Vagina (tissue), 2 donors: ENCODE measurements around the gene TBCB. TPM values are rescaled to one million over a fixed set of nuclear protein-coding genes. Genes with fewer than 3 reads are reported as not detected.

Experiments used
- DNase-seq, 2 donors: peaks; one replicate each; pipeline ENCODE4 v3.0.0-alpha.2; 2017; ENCODE audit errors: extremely low spot score in 2 of 2
- H3K27ac ChIP-seq: fragments of 200-600 bp; sonication (generic); one replicate; pipeline ENCODE4 v1.5.1; 2019
- H3K27me3 ChIP-seq: fragments of 200-600 bp; sonication (generic); one replicate; pipeline ENCODE4 v1.5.1; 2019
- H3K36me3 ChIP-seq, 2 donors: fragments of 200-600 bp; sonication (generic); one replicate each; pipeline ENCODE4 v1.5.1; 2017 to 2019
- H3K4me1 ChIP-seq: fragments of 200-600 bp; sonication (generic); one replicate; pipeline ENCODE4 v1.5.1; 2019
- H3K4me3 ChIP-seq, 2 donors: fragments of 200-600 bp; sonication (generic); 1 replicate in 1 of 2; 2 replicates in 1 of 2; pipeline ENCODE4 v1.5.1; 2016 to 2019
- H3K9me3 ChIP-seq: fragments of 200-600 bp; sonication (generic); one replicate; pipeline ENCODE4 v1.5.1; 2019
- POLR2A ChIP-seq, 2 donors: fragments of 450-650 bp; IDR thresholded peaks; one replicate each; pipeline ENCODE4 v1.6.1; 2017; ENCODE audit warnings: antibody characterized with exemption in 2 of 2, mild to moderate bottlenecking in 2 of 2, moderate library complexity in 2 of 2
- POLR2AphosphoS5 ChIP-seq, 2 donors: sonication (generic); formaldehyde crosslinking; IDR thresholded peaks; one replicate each; pipeline ENCODE4 v1.9.0; 2017; ENCODE audit warnings: antibody characterized with exemption in 2 of 2, mild to moderate bottlenecking in 2 of 2, low read depth in 1 of 2; ENCODE audit not compliant: insufficient read depth in 1 of 2
- intact Hi-C: fragments of 100-400 bp; cut with DNase I; formaldehyde crosslinking; loops from one replicate; pipeline ENCODE4 v1.15.1; 2023
- total RNA-seq: library from RNA; depleted of rRNA; stranded (reverse); fragments of >200 nt; gene quantifications from one replicate; pipeline ENCODE4 v1.2.3, GENCODE V29; 2016
- TF ChIP-seq, protein P1 (sequence below), 3 experiments: fragments of 450-650 bp in 2 of 3; fragments of 200-600 bp in 1 of 3; sonication (generic) in 1 of 3; IDR thresholded peaks; one replicate each; pipeline ENCODE4 v1.5.1; 2017 to 2019; ENCODE audit warnings: antibody characterized with exemption in 3 of 3, mild to moderate bottlenecking in 2 of 3, moderate library complexity in 2 of 3

Gene TBCB
- total RNA-seq, 1 donor from 2014 or later: 105 TPM

DNA sequence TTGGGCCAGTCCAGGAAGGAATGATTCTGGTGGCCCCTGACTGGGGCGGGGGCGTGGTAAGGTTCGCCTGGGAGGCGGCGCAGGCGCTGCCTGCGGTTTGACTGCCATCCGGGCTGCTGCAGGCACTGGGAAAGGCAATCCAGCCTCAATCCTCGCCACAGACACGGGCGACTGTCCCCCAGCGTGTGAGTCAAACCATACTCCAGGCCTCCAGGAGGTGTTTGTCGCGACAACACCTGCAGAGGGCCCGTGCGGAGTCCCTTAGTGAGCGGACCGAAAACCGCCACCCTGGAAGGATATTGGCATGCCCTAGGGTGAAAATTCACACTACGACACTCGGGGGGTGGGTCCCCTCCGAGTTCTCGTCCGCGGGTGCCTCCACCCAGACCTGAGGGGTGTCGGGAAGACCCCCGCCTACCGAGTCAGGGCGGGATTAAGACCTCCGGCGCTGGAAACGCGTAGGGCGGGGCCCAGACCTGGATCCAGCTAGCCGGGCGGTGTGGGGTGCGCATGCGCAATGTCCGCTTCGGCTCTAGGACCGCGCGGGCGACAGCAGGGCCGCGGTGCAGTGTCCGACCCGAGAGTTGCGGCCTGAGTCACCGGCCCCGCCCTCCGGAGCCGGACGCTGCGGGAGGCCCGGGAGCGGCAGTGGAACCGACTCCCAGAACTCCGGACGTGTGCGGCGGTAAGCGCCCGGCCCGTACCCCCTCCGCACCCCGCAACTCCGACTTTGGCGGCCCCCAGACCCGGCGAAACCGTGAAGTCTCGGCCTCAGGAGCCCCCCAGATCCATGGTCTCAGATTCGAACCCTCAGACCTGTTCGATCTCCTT, 24.4 kb downstream of the TBCB start, which contains the start of gene CAPNS1:
CAPNS1 (plus strand) TSS at position 594 of the 831 bp plus-strand sequence. CDS start 946 bp downstream, outside the sequence.
- Histone ChIP-seq H3K9me3 (no peaks in the 10 kb centered on the region), H3K4me3 (peak within 1 kb of the TSS; percentile 82 to 88), H3K27ac (peak within 1 kb of the TSS; percentile 98), H3K36me3 (peaks cover 0 to 21% of the 10 kb centered on the region in 2 donors), H3K27me3 (no peaks in the 10 kb centered on the region), H3K4me1 (peaks cover 34% of the 10 kb centered on the region)
- DNase-seq: peak in 1 of 2 donors; percentile 94
- TF ChIP-seq POLR2A (IDR thresholded peaks at IDR 0.05) (peak; percentile 60 to 96), POLR2AphosphoS5 (IDR thresholded peaks at IDR 0.05; ENCODE audit: insufficient read depth in 1 of 2, low read depth in 1 of 2) (peak; percentile 91 to 98)
- TF ChIP-seq, protein P1, sequence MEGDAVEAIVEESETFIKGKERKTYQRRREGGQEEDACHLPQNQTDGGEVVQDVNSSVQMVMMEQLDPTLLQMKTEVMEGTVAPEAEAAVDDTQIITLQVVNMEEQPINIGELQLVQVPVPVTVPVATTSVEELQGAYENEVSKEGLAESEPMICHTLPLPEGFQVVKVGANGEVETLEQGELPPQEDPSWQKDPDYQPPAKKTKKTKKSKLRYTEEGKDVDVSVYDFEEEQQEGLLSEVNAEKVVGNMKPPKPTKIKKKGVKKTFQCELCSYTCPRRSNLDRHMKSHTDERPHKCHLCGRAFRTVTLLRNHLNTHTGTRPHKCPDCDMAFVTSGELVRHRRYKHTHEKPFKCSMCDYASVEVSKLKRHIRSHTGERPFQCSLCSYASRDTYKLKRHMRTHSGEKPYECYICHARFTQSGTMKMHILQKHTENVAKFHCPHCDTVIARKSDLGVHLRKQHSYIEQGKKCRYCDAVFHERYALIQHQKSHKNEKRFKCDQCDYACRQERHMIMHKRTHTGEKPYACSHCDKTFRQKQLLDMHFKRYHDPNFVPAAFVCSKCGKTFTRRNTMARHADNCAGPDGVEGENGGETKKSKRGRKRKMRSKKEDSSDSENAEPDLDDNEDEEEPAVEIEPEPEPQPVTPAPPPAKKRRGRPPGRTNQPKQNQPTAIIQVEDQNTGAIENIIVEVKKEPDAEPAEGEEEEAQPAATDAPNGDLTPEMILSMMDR (IDR thresholded peaks at IDR 0.05): peak in 1 of 3 experiments; percentile 18
- intact Hi-C loops: loop anchor here (10.0 kb wide), 1 partner anchor 1465 kb away; the partner anchor contains the start of genes SCGB2B2 and ZNF302

GRCh38 chr19:36140304-36141038, 25.2 kb downstream of the TBCB start:
- DNase-seq: no peak
- peaks cover 34% of the 10 kb centered on the region for H3K4me1 ChIP-seq
- intact Hi-C loops: loop anchor here (10.0 kb wide), 1 partner anchor 1466 kb away; the partner anchor contains the start of genes SCGB2B2 and ZNF302
- no peaks in the 10 kb centered on the region for H3K9me3 ChIP-seq
- H3K27ac ChIP-seq: peak overlapping the region; percentile 98
- H3K4me3 ChIP-seq: peak overlapping the region; percentile 82 to 88
- H3K36me3 ChIP-seq: peaks cover 0 to 28% of the 10 kb centered on the region in 2 donors
- TF ChIP-seq, protein P1 (IDR thresholded peaks at IDR 0.05): no peak
- TF ChIP-seq POLR2AphosphoS5 (IDR thresholded peaks at IDR 0.05; ENCODE audit: insufficient read depth in 1 of 2, low read depth in 1 of 2) (peak in 1 of 2 donors; percentile 12), POLR2A (IDR thresholded peaks at IDR 0.05) (no peak)
- H3K27me3 ChIP-seq: no peaks in the 10 kb centered on the region

- H3K9me3 ChIP-seq: no peaks in the 10 kb centered on the region
- no peaks in the 10 kb centered on the region for H3K27me3 ChIP-seq
- H3K4me3 ChIP-seq: peak overlapping the region; percentile 82 to 88
- H3K36me3 ChIP-seq: peaks cover 0 to 36% of the 10 kb centered on the region in 2 donors
- DNase-seq: peak in 1 of 2 donors; percentile 94
- peaks cover 34% of the 10 kb centered on the region for H3K4me1 ChIP-seq
- TF ChIP-seq POLR2A (IDR thresholded peaks at IDR 0.05) (peak in 1 of 2 donors; percentile 73), POLR2AphosphoS5 (IDR thresholded peaks at IDR 0.05; ENCODE audit: insufficient read depth in 1 of 2, low read depth in 1 of 2) (peak in 1 of 2 donors; percentile 45)
- TF ChIP-seq, protein P1 (IDR thresholded peaks at IDR 0.05): no peak
- intact Hi-C loops: loop anchor here (10.0 kb wide), 1 partner anchor 1466 kb away; the partner anchor contains the start of genes SCGB2B2 and ZNF302
- peak overlapping the region; percentile 98 for H3K27ac ChIP-seq
Measured at GRCh38 chr19:36141039-36141927, 26.0 kb downstream of the TBCB start.

DNA sequence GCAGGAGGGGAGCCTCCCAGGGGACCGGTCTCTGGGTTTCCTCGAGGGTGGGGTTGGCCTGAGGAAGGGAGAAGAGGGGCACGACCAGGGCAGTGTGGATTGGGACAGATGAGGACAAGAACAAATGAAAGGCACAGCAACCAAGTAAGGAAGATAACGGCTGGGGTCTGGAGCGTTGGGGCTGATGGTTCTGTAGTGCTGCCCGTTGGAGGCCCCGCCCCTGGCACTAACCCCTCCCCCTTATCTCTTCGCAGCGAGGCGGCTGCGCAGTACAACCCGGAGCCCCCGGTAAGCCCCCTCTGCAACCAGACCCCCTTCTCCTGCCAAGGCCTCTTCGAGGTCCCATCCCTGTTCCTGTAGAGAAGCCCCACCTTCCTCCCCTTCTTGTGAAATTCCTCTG, 26.8 kb downstream of the TBCB start:
- peak overlapping the region; percentile 98 for H3K27ac ChIP-seq
- no peaks in the 10 kb centered on the region for H3K9me3 ChIP-seq
- peaks cover 0 to 44% of the 10 kb centered on the region in 2 donors for H3K36me3 ChIP-seq
- no peak overlapping the region for H3K4me3 ChIP-seq
- H3K27me3 ChIP-seq: no peaks in the 10 kb centered on the region
- TF ChIP-seq POLR2AphosphoS5 (IDR thresholded peaks at IDR 0.05; ENCODE audit: insufficient read depth in 1 of 2, low read depth in 1 of 2): no peak
- TF ChIP-seq, protein P1 (IDR thresholded peaks at IDR 0.05): no peak
- no peak for TF ChIP-seq POLR2A (IDR thresholded peaks at IDR 0.05)
- intact Hi-C loops: loop anchor here (10.0 kb wide), 1 partner anchor 1467 kb away; the partner anchor contains the start of genes SCGB2B2 and ZNF302
- peaks cover 31% of the 10 kb centered on the region for H3K4me1 ChIP-seq
- no peak for DNase-seq
